ENCODE results near the gene ADAMTSL1.
A peak's percentile ranks its signal among the peaks of the same experiment; 100 is the strongest.

Gene ADAMTSL1

GRCh38 chr9:18788256-18788655 lies 314.3 kb downstream of the ADAMTSL1 start:
- H3K4me1 ChIP-seq, result no peaks in the 10 kb centered on the region; the same call in 1 of the 2 replicates
- TF ChIP-seq Cebpa-rat (IDR thresholded peaks at IDR 0.05), result no peak
- no peaks in the 10 kb centered on the region for H3K27me3 ChIP-seq
- H3K9ac ChIP-seq, result no peak overlapping the region
- no peaks in the 10 kb centered on the region for H3K9me3 ChIP-seq
- H3K4me2 ChIP-seq, result no peak overlapping the region
- no peaks in the 10 kb centered on the region for H3K36me3 ChIP-seq
- H3K27ac ChIP-seq, result no peak overlapping the region
- H4K20me1 ChIP-seq, result no peaks in the 10 kb centered on the region
- no peak overlapping the region for H3K4me3 ChIP-seq

DNA sequence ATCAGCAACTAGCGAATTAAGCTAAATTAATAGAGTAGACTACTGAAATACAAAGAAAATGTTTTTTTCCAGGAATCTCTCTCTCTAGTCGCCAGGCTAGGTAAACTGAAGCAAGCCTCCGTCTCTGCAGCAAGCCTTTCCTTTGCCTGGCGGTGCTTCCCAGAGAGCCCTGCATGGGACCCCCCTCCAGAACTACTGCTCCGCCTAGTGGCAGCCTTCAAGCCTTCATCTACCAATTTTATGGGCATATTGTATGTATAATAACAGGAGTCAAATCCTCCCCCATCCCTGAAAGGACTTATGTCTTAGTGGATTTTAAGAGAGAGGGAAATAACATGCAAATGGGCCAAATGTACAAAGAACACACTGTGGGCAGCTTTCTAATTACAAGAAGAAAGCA lies 317.1 kb downstream of the ADAMTSL1 start:
- Histone ChIP-seq H3K36me3 (no peaks in the 10 kb centered on the region), H3K9ac (no peak overlapping the region), H3K27ac (no peak overlapping the region), H3K27me3 (no peaks in the 10 kb centered on the region), H3K4me1 (no peaks in the 10 kb centered on the region; the same call in 1 of the 2 replicates), H3K9me3 (no peaks in the 10 kb centered on the region), H4K20me1 (no peaks in the 10 kb centered on the region), H3K4me3 (no peak overlapping the region), H3K4me2 (no peak overlapping the region)
- TF ChIP-seq Cebpa-rat (IDR thresholded peaks at IDR 0.05), result no peak

DNA sequence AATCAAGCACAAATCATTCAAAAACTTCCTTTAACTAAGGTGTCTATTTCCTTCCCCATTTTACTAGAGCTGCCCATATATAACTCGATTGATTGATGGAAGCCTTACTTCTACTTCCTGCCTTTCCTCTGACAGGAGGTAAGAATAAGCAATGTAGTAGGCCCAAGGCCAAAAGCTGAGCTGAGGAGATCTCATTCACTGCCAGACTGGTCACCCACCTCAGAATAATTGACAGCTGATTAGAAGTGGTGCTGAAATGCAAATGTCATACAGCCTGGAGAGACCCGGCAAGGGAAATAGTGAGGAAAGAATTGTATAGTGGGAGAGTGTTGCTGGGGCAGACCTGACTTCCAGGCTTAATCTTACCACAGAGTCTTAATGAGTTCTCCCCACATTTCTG lies 319.2 kb downstream of the ADAMTSL1 start:
- Histone ChIP-seq H3K9me3 (no peaks in the 10 kb centered on the region), H3K4me3 (no peak overlapping the region), H3K9ac (no peak overlapping the region), H3K36me3 (no peaks in the 10 kb centered on the region), H3K27me3 (no peaks in the 10 kb centered on the region), H3K27ac (no peak overlapping the region), H4K20me1 (no peaks in the 10 kb centered on the region), H3K4me2 (0 out of 2 replicates have a peak overlapping the region, but pooled peaks have one; percentile 5), H3K4me1 (no peaks in the 10 kb centered on the region; the same call in 1 of the 2 replicates)
- no peak for TF ChIP-seq Cebpa-rat (IDR thresholded peaks at IDR 0.05)

DNA sequence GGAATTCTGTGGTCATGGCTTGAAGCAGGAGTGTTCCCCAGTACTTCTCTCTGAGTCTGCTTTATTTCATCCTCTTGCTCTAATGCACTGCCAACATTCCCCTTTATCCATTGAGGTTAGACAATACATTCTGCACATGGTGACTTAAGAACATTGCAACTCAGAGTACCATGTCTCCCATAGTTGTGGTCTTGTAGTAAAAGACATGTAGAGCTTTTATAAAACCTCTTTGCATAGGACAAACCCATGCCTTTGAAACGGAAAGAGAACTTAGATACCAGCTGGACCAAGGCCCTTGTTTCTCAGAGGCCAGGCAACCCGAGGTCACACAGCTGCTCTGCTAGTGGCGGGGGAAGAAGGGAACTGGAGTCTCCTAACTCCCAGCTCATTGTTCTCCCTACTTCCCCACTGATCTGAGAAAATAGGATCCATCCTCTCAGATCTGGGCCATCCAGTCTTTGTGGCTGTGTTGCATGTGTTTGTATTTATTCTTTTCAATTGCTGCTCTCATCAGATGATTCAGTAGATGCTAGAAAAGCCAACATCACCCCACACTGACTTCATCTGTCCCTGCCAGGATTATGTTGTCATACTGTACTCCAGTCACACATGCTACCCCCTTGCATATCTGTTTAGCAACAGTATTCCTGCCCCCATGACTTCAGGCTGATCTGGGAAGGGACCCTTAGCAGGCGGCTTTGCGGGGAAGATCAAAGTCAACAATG lies 322.2 kb downstream of the ADAMTSL1 start:
- no peak overlapping the region for H3K9ac ChIP-seq
- no peaks in the 10 kb centered on the region for H3K9me3 ChIP-seq
- no peak overlapping the region for H3K4me2 ChIP-seq
- TF ChIP-seq Cebpa-rat (IDR thresholded peaks at IDR 0.05), result no peak
- H3K27ac ChIP-seq, result no peak overlapping the region
- no peaks in the 10 kb centered on the region for H3K36me3 ChIP-seq
- H3K4me1 ChIP-seq, result no peaks in the 10 kb centered on the region; the same call in 1 of the 2 replicates
- no peaks in the 10 kb centered on the region for H3K27me3 ChIP-seq
- no peak overlapping the region for H3K4me3 ChIP-seq
- no peaks in the 10 kb centered on the region for H4K20me1 ChIP-seq

- Histone ChIP-seq H3K36me3 (no peaks in the 10 kb centered on the region), H3K27me3 (no peaks in the 10 kb centered on the region), H3K4me1 (no peaks in the 10 kb centered on the region; the same call in 1 of the 2 replicates), H3K9me3 (0 out of 2 replicates have a peak, but pooled peaks cover under 1% of the 10 kb centered on the region), H3K9ac (no peak overlapping the region), H4K20me1 (no peaks in the 10 kb centered on the region), H3K4me2 (no peak overlapping the region), H3K4me3 (no peak overlapping the region), H3K27ac (no peak overlapping the region)
- no peak for TF ChIP-seq Cebpa-rat (IDR thresholded peaks at IDR 0.05)
Observed at GRCh38 chr9:18796696-18797270, 322.8 kb downstream of the ADAMTSL1 start.

- no peaks in the 10 kb centered on the region for H3K27me3 ChIP-seq
Observed at GRCh38 chr9:18798106-18798505, 324.2 kb downstream of the ADAMTSL1 start.

DNA sequence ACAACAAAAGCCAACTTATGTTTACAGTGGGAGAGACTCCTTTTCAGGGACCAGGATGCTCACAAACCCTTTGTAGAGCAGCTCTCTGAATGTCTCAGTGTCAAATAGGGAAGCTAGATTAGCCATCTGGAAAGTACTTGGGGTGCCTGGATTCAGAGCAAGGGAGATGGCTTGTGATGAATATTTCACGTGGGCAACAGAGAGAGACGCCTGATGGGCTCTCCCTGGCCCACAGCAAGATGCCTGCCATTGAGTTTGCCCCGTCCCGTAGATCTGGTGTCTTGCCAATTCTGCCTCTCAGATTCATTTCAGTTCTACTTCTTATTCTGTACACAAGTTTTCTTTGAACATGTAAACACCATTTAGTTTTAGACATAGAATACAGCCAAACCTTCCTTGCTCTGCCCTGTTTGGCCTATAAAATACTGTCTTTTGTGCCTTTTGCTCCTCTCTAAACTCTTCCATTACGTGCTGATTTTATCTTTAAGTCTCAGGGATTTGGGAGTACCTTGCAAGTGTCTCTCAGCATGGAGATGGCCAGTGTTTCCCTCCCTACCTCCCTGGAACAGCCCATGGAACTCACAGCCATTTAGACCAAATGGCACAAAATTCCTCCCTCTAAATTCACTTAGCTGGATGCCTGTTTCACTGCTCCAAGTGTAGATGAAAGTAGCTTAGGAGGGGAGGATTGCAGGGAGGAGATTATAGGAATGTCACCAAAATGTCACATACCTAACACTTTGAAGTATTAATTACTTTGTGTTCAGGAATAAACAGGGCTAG lies 324.7 kb downstream of the ADAMTSL1 start:
- Histone ChIP-seq H3K4me1 (no peaks in the 10 kb centered on the region), H3K4me3 (no peak overlapping the region), H3K27ac (no peak overlapping the region), H3K9ac (no peak overlapping the region), H3K27me3 (no peaks in the 10 kb centered on the region), H3K36me3 (no peaks in the 10 kb centered on the region), H3K9me3 (0 out of 2 replicates have a peak, but pooled peaks cover 3% of the 10 kb centered on the region), H3K4me2 (no peak overlapping the region), H4K20me1 (no peaks in the 10 kb centered on the region)
- no peak for TF ChIP-seq Cebpa-rat (IDR thresholded peaks at IDR 0.05)

More at GRCh38 chr9:18798106-18798505, 324.2 kb downstream of the ADAMTSL1 start:
- H3K4me1 ChIP-seq, result no peaks in the 10 kb centered on the region; the same call in 1 of the 2 replicates
- no peak overlapping the region for H3K27ac ChIP-seq
- no peak overlapping the region for H3K9ac ChIP-seq
- 0 out of 2 replicates have a peak, but pooled peaks cover 3% of the 10 kb centered on the region for H3K9me3 ChIP-seq
- no peak overlapping the region for H3K4me3 ChIP-seq
- no peak overlapping the region for H3K4me2 ChIP-seq
- H3K36me3 ChIP-seq, result no peaks in the 10 kb centered on the region
- H4K20me1 ChIP-seq, result no peaks in the 10 kb centered on the region
- TF ChIP-seq Cebpa-rat (IDR thresholded peaks at IDR 0.05), result no peak

- H3K27ac ChIP-seq, result no peak overlapping the region
- no peak for TF ChIP-seq Cebpa-rat (IDR thresholded peaks at IDR 0.05)
- no peak overlapping the region for H3K9ac ChIP-seq
- H3K4me1 ChIP-seq, result no peaks in the 10 kb centered on the region
- H3K4me3 ChIP-seq, result no peak overlapping the region
- no peaks in the 10 kb centered on the region for H4K20me1 ChIP-seq
- no peaks in the 10 kb centered on the region for H3K36me3 ChIP-seq
- H3K4me2 ChIP-seq, result no peak overlapping the region
- H3K9me3 ChIP-seq, result 0 out of 2 replicates have a peak, but pooled peaks cover 3% of the 10 kb centered on the region
- H3K27me3 ChIP-seq, result no peaks in the 10 kb centered on the region
Observed at GRCh38 chr9:18799428-18799827, 325.5 kb downstream of the ADAMTSL1 start.

DNA sequence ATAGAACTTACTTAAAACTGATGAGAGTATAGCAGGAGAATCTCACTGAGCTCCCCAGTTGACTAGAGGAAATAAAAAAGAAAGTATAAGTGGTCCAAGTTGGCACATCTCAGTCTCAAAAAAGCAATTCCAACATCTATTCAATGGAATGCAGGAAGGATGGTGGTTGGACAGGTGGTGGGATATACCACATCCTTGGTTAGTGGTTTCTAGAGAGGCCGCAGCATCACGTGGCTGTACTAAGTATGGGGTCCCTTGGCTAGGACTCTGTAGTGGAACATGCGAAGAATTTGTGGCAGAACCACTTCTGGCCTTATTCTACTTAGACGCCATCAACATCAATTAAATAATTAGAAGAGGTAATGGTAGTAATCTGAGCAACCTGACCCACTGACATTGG lies 326.6 kb downstream of the ADAMTSL1 start:
- H3K4me2 ChIP-seq, result no peak overlapping the region
- H3K27ac ChIP-seq, result no peak overlapping the region
- no peaks in the 10 kb centered on the region for H3K36me3 ChIP-seq
- TF ChIP-seq Cebpa-rat (IDR thresholded peaks at IDR 0.05), result no peak
- H3K4me3 ChIP-seq, result no peak overlapping the region
- H4K20me1 ChIP-seq, result no peaks in the 10 kb centered on the region
- no peak overlapping the region for H3K9ac ChIP-seq
- H3K9me3 ChIP-seq, result 0 out of 2 replicates have a peak, but pooled peaks cover 3% of the 10 kb centered on the region
- no peaks in the 10 kb centered on the region for H3K27me3 ChIP-seq
- H3K4me1 ChIP-seq, result no peaks in the 10 kb centered on the region

All from BLaER1 (cell line).